COLO668 (cell line): ENCODE measurements around the gene GORASP1.
A peak's percentile ranks its signal among the peaks of the same experiment; 100 is the strongest.

Source experiments
- DNase-seq: peaks from one replicate; lab custom pipeline; 2025; ENCODE audit not compliant: unreplicated experiment; lab: John Stamatoyannopoulos, UW

Gene GORASP1

DNA sequence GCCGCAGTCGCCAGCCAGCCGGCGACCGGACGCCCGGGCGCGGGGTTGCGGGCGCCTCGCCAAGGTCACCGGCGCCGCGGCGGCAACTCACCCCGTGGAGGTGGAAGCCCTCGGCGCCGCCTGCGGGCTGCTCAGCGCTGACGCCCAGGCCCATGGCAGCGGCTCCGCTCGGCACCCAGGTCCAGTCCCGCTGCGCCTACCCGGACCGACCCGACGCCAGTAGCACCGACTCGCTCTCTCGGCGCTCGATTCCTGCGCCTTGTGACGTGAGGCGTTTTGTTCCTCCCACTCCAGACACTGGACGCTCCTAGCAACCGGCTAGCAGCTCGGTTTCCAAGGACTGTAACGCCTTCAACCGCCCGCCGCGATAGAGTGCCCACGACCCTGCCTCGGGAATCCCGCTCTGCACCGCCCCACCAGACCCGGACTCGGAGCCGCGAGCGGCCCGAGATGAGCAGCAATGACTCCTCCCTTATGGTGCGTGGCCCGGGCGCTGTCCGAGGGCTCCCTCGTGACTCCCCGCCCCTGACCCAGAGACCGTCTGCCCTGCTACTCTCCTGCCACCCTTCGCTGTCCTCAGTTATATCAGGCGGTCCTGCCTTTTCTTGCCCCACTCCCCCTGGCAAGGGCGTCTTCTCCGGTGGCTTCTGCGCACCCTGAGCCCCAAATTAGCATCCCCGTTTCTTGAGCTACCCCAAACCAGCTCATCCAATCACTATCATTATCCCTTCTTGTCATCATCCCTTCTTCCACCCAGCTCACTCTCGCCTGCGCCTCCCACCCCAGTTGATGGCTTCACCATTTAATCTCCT, at the start of gene GORASP1, which contains the start of gene TTC21A:
GORASP1 (minus strand) TSS at position 240 of the 812 bp plus-strand sequence; CDS start at position 154, 86 bp downstream.
TTC21A (plus strand) TSS at position 293 of the 812 bp plus-strand sequence; CDS start at position 451, 158 bp downstream.
- DNase-seq: peak; percentile 79

DNA sequence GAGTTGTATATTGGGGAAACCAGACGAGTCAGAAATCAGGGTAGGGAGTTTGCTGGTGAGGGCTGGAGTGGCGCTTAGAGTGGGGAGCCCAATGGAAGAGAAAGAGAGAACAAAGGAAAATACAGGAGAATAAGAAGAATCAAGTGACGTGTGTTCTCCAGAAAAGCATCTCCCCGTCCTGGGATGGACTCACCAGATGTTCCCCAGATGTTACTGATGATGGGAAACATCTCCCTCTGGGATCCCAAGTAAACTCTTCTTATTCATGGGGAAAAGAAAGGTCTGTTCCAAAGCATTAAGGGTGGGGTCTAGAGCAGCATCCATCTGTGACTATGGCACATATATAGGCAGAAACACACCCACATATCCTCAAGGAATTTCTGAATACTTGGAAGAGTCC, 49.0 kb upstream of the GORASP1 start:
- DNase-seq: no peak

DNA sequence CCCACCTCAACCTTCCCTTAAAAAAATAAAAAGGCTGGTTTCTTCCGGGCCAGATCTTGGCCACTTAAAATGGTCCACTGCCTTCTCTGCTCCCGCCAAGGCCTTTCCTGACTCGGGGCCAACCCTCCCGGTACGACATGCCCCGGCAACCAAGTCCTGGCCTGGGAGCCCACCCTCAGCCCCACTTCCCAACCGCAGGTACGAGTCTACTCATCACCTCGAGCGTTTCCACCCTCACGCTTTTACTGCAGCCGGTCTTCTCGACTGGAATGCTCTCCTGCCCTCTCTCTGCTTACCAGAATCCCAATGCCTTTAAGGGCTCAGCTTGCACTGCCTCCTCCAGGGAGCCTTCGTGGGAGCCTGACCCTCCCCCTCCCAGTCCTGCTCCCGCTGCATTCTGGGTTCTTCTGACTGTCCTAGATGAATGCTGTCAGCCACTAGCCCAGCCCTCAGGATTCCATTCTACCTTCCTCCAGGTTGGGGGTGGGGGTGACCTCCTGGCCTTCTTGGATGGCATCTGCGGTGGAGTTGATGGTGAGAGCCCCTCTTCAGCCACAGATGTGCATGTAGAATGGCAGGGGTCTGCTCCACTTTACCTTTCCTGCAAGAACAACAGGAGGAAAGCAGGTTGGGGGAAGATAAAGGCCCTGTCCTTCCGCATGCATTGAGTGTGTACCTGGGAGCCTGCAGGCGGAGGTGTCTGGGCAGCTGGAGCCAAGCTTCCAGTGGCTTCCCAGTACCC, 47.0 kb upstream of the GORASP1 start:
- no peak for DNase-seq

DNA sequence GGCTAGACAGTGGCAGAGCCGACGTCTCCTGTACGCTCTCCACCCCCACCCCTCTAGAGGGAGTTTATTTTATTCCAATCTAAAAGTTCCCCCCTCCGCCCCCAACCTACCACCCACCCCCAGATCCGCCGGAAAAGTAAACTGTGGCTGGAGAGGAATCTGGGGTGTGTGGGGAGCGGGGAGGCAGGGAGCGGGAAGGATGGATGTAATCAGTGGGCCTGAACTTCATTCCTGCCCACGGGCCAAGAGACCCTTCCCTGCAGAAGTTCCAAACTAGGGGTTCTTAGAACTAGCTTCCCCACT, 46.5 kb upstream of the GORASP1 start:
- no peak for DNase-seq

DNA sequence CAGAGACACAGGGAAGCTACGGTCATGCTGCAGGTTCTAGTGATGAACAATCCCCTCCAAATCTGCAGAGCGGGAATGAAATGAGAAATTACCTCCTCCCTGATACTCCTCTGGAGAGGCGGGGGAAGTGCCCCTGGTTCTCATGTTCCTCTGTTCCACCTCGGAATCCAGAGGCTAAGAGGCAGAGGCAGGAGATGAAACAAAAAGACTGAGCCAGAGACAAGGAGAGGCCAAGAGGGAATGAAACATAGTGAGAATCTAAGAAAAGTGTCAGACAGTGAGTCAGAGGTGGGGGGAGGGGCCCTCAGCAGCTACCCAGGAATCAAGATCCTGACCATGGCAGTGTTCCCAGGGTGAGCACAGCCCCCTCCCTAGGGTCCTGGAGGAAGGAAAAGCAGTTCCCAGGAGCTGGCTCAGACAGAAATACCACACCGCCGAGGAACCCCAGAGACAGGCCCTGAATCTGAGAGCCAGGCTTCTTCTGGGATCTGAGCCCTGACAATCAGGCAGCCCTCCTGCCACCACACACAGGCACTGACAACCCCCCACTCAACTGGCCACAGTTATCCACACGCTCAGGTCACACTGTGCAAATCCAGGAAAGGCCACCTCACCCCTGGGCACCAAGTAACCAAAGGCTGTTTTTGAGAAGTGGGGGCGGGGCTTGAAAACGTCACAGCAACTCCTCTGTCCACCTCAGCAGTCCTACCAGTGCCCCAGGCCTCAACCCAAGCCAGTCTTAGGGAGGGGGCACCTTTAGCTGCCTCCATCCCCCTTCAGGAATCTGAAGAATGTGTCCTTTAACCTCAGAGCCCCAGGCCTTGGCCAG, 43.6 kb upstream of the GORASP1 start:
- DNase-seq: peak; percentile 11

DNA sequence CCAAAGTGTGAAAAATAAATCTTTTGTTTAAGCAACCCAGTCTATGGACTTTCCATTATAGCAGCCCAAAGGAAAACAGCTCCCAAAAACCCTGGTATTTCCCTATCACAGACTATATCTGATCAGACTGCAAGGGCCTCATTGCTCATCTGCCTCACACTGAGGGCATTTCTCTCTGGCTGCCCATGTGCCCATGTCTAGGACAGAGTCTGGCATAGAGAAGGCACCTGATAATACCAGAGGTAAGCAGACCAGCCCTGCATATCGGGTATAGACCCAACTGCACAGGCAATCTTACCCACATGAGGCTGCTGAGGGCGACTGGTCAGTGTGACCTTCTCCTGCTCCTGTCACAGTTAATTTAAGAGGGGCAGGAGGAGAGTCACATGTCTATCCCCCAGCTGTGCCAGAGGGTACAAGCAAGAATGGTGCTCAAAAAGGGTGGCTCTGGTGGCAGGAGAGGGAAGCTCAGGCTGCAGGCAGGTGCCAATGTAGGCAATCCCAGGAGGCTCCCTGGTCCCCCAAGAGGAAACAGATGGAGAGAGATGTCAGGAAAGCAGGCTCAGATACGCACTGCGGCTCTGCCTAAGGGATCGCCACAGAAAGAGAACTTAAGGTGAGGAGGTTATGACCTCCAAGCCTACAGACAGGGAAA, 42.8 kb upstream of the GORASP1 start:
- peak; percentile 4 for DNase-seq

DNA sequence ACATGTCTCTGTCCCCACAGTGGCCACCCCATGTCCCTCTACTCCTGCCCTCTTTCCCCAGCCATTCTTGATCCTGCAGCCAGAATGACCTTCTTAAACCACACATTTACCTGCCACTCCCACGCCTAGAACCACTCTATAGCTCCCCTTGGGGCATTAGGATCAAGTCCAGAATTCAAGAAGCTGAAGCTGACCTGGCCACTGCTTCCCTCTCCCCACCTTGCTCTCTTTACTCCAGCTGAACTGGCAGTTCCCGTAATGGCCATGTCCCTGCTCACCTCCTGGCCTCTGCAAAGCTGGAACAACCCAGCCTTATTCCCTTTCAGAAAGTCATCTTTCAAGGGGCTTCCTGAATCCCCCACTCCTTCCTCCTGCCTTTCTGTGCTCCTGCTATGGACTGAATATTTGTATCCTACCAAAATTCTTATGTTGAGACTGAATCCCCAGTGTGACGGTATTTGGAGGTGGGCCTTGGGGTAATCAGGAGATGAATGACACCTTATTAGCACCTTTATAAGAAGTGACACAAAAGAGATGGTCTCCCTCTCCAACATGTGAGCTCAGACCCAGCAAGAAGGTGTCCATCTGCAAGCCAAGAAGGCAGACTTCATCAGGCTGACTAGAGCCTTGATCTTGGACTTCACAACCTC, 42.2 kb upstream of the GORASP1 start:
- DNase-seq: no peak

DNA sequence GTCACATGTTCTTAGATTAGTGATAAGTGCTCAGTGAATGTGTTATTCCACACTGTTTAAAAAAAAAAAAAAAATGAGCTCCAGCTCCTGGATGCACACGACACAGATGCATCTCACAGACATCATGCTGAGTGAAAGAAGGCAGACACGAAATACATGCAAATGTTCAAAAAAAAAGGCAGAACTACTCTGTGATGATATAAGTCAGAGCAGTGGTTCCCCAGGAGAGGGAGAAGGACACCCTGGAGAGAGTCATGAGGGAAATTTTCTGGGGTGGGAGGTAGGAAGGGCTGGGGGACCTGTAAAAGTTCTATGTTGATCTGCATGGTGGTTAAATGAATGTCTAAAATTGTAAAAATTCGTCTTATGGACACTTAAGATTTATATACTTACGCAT, 41.6 kb upstream of the GORASP1 start:
- DNase-seq: no peak

DNA sequence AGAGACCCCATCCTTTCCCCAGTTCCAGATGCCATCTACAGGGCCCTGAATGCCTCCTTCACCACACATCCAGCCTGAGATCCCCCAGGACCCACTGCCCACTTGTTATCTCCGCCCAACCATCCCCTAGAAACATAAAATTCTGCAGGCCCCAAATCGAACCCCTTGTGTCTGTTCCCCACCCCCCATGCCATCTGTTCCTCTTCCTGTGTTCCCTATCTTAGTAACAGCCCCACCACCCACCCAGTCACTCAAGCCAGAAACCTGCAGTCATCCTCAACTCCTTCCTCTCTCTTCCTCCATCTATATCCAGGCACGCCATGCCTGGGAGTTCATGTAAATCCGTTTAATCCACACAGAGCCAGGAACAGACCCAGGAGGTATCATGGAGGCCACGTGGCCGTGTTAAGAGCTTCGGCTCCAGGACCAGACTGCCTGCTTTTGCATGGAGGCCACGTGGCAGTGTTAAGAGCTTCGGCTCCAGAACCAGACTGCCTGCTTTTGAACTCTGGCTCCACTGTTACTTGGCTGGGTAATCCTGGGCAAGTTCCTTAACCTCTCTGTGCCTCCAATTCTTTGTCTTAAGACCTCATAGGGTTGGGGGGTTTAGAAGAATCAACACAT, 41.1 kb upstream of the GORASP1 start:
- no peak for DNase-seq

DNA sequence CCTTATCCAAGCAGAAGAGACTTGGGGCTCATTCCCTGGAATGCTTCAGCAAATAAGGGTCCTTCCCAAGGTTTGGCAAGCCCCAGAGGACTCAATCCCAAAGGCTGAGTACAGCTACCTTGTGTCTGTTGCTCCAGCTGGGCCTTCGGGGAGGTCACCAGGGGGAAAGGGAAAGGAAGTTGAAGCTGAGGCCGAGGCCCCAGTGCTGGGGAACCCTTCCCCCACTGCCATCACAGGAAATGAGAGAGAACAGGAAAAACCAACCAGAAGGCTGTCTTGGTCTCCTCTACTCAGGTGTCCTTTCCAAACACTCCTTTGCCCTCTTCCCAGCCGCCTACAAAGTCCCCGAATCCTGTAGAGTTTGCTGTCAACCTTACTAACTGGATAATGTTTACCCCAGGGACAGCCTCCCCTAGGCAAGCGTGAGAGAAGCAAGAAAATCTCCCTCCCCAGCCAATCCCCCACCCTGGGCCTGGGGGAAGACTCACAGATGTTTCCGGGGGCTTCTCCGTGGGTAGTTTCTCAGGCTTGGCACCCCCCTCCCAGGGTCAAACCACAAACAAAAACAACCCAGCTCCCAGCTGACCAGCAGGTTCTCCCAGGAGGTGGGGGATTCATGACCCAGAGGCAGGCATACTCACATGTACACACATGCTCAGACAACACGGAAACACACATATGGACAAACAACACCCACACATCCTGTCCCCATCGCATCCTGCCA, 40.4 kb upstream of the GORASP1 start:
- DNase-seq: peak; percentile 11

DNA sequence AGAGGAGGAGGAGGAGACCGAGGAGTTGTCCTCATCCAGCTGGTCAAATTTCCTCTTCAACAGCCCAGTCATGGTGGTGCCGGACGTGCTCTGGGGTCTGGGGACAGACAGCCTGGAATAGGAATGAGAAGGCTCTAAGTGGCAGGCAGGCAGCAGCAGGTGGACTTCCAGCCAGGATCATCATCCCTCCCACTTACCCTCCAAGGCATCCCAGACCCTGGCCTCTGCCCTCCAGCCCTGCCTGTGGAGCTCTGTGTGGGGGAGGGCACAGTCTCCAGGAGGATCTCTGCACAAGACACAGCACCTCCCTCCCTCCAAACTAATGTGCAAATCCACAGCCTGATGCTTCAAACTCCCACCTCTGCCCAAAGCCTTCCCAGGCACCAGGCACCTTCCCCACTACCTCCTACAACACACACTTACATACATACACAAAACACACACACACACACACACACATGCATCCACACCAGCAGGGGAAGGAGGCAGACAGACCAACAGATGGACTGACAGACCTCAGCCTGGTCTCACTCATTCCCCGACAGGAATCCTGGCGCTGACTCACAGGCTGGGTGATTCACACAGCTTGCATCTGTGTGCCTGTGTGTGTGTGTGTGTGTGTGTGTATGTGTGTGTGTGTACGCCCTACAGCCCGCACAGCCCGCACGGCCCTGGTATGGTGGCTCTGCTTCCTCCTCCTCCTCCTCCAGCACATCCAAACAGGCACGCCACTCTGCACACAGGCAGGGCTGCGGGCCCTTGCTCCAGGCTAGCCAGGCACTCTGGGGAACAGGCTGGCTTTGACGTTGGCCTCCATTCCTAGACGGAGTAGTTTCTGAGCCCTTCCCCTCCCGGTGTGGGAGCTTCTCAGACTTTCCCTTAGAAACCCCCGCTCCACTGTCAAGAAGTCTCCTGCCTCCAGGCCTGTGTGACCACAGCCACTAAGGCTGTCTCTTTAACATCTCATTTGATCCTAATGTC, 39.5 kb upstream of the GORASP1 start:
- peak; percentile 48 for DNase-seq

DNA sequence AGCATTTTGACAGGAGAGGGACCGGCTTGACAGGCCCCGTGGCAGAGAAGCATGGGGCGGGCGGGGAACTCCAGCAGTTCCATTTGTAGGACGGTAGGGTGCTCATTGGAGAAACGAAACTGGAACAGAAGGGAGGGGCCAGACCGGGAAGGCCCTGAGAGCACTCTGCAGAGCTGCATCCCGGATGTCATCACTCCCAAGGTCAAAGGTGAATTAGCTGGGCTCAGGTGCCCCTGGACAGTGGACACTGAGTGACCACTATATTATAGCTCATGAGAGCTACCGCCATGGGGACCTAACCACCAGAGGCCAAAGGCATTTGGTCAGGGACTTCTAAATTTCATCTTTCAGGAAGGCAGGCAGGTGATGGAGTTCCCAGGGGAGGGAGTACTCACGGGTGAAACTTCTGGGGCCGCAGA, 38.7 kb upstream of the GORASP1 start:
- no peak for DNase-seq

DNA sequence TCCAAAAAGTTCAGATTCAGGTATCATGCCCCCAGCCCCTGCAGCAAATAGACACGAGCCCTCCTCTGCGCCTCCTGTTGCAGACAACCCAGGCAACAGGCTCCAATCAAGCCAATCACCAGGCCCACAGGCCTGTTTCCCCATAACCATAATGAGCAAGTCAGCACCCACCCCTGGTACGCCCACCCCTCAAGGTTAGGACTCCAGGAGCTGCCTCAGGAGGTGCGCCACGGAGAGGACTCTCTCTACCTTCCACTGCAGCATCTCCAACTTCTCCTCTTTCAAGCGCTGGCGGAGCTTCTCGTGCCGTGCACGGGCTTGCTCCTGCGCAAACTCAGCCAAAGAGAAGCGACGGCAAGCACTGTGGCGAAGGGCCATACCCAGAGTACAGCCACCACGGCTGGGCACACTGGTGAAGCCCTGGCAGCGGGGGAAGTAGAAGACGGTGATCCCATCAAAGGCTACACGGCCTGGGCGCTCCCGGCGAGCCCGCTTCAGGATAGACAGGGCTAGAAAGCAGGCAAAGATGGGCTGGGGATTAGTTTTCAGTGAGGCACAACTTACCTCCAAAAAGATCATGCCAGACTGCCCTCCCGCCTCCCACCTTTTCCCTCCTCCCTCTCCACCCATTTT, 37.4 kb upstream of the GORASP1 start:
- no peak for DNase-seq

DNA sequence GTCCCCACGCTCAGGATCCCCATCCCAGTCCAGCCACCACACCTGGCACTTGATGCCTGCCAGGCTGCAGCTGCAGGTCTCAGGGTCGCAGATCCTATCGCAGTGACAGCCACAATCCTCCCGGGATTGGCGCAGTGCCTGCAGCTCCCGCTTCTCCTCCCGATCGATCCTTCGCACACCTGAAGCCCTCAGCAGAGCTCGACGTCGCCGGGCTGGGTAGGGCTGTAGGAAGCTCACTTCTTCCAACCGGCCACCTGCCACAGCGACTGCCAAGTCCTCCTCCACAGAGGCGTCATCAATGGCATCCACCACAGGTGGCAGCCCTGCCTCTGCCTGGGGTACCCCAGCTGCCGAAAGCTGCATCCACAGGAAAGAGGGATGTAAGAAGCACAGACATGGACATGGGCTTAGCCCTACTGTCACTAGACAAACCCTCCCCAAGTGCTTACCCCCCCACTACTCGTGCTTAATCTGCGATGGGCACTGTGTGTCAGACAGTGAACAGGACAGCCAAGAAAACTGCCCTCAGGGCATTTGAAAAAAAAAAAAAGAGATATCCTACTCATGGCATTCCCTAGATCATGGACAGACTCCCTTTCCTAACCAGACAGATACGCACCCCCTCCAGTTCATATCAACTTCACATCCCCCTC, 36.8 kb upstream of the GORASP1 start:
- DNase-seq: peak; percentile 86

DNA sequence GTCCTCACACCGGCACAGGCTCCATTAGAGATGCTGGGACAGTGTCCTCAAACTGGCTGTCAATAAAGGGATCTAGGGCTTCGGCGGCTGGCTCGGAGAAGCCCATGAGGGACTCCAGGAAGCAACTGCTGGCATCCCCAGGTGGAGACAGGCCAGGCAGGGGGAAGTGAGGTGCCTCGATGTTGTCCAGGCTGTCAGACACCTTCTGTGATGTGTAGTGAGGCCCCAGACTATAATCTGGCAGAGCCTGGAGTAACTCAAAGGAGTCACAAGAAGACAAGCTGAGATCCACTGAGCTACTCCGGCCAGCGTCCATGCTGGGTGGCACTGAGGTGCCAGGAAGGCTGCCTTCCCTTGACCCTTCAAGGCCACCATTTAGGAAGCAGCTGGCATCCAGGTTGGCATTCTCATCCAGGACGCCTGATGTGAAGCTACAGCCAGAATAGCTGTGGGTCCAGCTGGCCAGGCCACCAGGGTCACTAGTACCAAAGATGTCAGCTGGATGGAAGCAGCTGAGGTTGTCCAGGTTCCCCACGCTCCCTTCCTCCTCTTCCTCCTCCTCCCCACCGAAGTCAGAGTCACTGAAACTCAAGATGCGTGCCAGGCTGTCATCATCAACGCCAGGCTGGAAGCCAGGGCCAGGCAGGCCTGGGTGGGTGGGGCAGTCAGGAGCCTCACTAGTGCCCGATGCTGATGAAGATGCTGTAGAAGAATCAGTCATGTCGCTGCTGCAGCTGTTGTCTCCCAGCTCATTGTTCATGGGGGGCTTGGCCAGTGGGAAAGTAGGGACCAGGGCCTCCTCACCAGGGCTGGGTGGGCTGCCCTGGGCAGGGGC, 35.8 kb upstream of the GORASP1 start:
- DNase-seq: no peak

DNA sequence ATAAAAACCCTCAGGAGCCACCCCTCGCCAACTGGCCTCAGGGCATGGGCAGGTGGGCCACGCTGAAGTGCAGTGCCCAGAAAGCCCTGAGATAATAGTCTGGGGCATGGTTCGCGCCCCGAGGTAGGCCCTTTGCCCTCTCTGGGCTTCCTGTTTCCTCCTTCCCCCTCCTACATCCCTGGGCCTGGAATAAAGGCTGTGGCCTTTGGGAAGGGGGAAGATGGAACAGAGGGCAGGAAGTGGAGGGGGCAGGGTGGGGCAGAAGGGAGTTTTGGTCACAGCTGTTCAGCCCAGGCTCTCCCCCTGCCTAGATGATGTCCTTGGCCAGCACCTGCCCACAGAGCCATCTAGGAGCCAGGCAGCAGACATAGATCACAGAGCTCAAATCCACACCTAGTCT, 34.6 kb upstream of the GORASP1 start:
- DNase-seq: peak; percentile 74
